Measurements from ENCODE around the gene CABP7.

DNA sequence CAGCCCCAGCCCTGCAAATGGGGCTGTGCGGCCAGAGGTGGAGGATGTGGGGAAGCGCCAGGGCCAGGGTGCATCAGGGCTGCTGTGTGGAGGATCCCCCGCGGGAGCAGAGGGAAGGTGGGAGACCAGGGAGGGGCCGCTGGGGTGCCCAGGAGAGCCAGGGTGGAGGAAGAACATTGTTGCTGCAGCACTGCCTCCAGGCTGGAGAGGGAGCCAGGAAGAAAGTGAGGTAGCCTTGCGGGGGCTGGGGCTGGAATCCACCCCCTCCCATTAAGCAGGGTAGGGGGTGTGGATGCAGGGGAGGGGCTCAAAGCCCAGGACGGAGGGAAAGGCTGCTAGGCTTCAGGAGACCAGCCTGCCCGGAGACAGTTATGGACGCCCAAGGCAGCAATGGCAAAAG lies 15.0 kb downstream of the CABP7 start:
- TF ChIP-seq, protein P1, sequence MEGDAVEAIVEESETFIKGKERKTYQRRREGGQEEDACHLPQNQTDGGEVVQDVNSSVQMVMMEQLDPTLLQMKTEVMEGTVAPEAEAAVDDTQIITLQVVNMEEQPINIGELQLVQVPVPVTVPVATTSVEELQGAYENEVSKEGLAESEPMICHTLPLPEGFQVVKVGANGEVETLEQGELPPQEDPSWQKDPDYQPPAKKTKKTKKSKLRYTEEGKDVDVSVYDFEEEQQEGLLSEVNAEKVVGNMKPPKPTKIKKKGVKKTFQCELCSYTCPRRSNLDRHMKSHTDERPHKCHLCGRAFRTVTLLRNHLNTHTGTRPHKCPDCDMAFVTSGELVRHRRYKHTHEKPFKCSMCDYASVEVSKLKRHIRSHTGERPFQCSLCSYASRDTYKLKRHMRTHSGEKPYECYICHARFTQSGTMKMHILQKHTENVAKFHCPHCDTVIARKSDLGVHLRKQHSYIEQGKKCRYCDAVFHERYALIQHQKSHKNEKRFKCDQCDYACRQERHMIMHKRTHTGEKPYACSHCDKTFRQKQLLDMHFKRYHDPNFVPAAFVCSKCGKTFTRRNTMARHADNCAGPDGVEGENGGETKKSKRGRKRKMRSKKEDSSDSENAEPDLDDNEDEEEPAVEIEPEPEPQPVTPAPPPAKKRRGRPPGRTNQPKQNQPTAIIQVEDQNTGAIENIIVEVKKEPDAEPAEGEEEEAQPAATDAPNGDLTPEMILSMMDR (IDR thresholded peaks at IDR 0.05) = no peak
- TF ChIP-seq, protein P2, sequence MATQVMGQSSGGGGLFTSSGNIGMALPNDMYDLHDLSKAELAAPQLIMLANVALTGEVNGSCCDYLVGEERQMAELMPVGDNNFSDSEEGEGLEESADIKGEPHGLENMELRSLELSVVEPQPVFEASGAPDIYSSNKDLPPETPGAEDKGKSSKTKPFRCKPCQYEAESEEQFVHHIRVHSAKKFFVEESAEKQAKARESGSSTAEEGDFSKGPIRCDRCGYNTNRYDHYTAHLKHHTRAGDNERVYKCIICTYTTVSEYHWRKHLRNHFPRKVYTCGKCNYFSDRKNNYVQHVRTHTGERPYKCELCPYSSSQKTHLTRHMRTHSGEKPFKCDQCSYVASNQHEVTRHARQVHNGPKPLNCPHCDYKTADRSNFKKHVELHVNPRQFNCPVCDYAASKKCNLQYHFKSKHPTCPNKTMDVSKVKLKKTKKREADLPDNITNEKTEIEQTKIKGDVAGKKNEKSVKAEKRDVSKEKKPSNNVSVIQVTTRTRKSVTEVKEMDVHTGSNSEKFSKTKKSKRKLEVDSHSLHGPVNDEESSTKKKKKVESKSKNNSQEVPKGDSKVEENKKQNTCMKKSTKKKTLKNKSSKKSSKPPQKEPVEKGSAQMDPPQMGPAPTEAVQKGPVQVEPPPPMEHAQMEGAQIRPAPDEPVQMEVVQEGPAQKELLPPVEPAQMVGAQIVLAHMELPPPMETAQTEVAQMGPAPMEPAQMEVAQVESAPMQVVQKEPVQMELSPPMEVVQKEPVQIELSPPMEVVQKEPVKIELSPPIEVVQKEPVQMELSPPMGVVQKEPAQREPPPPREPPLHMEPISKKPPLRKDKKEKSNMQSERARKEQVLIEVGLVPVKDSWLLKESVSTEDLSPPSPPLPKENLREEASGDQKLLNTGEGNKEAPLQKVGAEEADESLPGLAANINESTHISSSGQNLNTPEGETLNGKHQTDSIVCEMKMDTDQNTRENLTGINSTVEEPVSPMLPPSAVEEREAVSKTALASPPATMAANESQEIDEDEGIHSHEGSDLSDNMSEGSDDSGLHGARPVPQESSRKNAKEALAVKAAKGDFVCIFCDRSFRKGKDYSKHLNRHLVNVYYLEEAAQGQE (IDR thresholded peaks at IDR 0.05; ENCODE audit: insufficient read depth in 1 of 2, low read depth in 2 of 2, low read length in 1 of 2) = no peak

Data from Panc1 (cell line).